CD8-positive, alpha-beta memory T cell (primary cell): Measurements from ENCODE around the gene SLC25A38. TPM values are rescaled to one million over a fixed set of nuclear protein-coding genes. Genes with fewer than 3 reads are reported as not detected.
"Not testable (repeated sequence)": the region's sequence is repeated elsewhere in the genome, so short reads cannot be mapped to it uniquely, and the experiment has no call there.

Experiments used
- CTCF ChIA-PET: fragments of 350-600 bp; sonication (Branson Sonifier 250); formaldehyde crosslinking; loops from one replicate; lab custom pipeline; 2021; ENCODE audit warnings: antibody characterized with exemption; lab: Charles Lee
- POLR2A ChIA-PET: fragments of 350-600 bp; sonication (Branson Sonifier 250); formaldehyde crosslinking; loops from one replicate; lab custom pipeline; 2021; ENCODE audit warnings: antibody characterized with exemption; lab: Charles Lee
- DNase-seq, 5 donors: peaks; one replicate each; pipeline versions ENCODE4 v3.0.0 to v3.0.0-alpha.2; 2020 to 2022; ENCODE audit warnings: mixed read lengths in 1 of 5
- H3K27ac ChIP-seq: one replicate; pipeline ENCODE4 v1.7.0; 2013; ENCODE audit warnings: low read depth, mild to moderate bottlenecking, low read length, moderate library complexity
- H3K27me3 ChIP-seq: 2 replicates; pipeline ENCODE4 v1.7.0; 2013; ENCODE audit warnings: low read length, mild to moderate bottlenecking; ENCODE audit not compliant: insufficient read depth, poor library complexity, severe bottlenecking
- H3K36me3 ChIP-seq: 2 replicates; pipeline ENCODE4 v1.7.0; 2013; ENCODE audit warnings: mild to moderate bottlenecking, low read length, moderate library complexity; ENCODE audit not compliant: insufficient read depth
- H3K4me1 ChIP-seq: 2 replicates; pipeline ENCODE4 v1.7.0; 2013; ENCODE audit warnings: mild to moderate bottlenecking, low read length, moderate library complexity; ENCODE audit not compliant: insufficient read depth
- H3K4me3 ChIP-seq: 2 replicates; pipeline ENCODE4 v1.7.0; 2013; ENCODE audit warnings: mild to moderate bottlenecking, low read length
- H3K9me3 ChIP-seq: 2 replicates; pipeline ENCODE4 v1.7.0; 2013; ENCODE audit warnings: mild to moderate bottlenecking, low read length
- H3K27ac Mint-ChIP-seq, 8 donors: one replicate each; pipeline ENCODE4 v1.8.0; 2020 to 2021; ENCODE audit warnings: mixed read lengths in 8 of 8, mild to moderate bottlenecking in 6 of 8, inconsistent platforms in 3 of 8, moderate library complexity in 3 of 8
- H3K27me3 Mint-ChIP-seq, 2 donors: one replicate each; pipeline ENCODE4 v1.8.0; 2020 to 2021; ENCODE audit warnings: mixed read lengths in 2 of 2, mild to moderate bottlenecking in 1 of 2, moderate library complexity in 1 of 2
- H3K36me3 Mint-ChIP-seq, 3 donors: one replicate each; pipeline ENCODE4 v1.8.0; 2020 to 2021; ENCODE audit warnings: mixed read lengths in 3 of 3, inconsistent platforms in 1 of 3, mild to moderate bottlenecking in 1 of 3
- H3K4me1 Mint-ChIP-seq, 3 donors: one replicate each; pipeline ENCODE4 v1.8.0; 2020 to 2021; ENCODE audit warnings: mixed read lengths in 3 of 3, inconsistent platforms in 1 of 3, mild to moderate bottlenecking in 1 of 3
- H3K4me3 Mint-ChIP-seq, 7 donors: one replicate each; pipeline ENCODE4 v1.8.0; 2020 to 2021; ENCODE audit warnings: mixed read lengths in 7 of 7, mild to moderate bottlenecking in 6 of 7, moderate library complexity in 4 of 7, inconsistent platforms in 2 of 7
- H3K9me3 Mint-ChIP-seq, 5 donors: one replicate each; pipeline ENCODE4 v1.8.0; 2020 to 2022; ENCODE audit warnings: mixed read lengths in 5 of 5, mild to moderate bottlenecking in 3 of 5, moderate library complexity in 2 of 5, inconsistent platforms in 1 of 5
- polyA plus RNA-seq: library from polyadenylated mRNA; unstranded; fragments of 300-500 nt; fragmentation: Illumina TruSeq; gene quantifications from one replicate; pipeline ENCODE4 v1.2.3, GENCODE V29; 2021
- total RNA-seq, 2 experiments: library from RNA; stranded (reverse); gene quantifications; one replicate each; pipeline ENCODE4 v1.2.3, GENCODE V29; 2021

Gene SLC25A38
- total and polyA plus RNA-seq, 3 experiments from 2014 or later: 55.6 to 73.0 (median 71.3) TPM

DNA sequence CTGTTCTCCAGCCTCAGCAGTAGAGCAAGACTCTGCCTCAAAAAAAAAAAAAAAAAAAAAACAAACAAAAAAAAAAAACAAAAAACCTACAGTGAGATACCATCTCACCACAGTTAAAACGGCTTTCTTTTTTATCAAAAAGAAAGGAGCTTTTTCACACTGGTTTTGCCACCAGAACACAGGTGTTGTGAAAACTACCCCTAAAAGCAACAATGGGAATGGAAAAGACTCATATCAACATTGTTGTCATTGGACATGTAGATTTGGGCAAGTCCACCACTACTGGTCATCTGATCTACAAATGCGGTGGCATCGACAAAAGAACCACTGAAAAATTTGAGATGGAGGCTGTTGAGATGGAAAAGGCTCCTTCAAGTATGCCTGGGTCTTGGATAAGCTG, 24.8 kb upstream of the SLC25A38 start:
- Mint-ChIP-seq H3K9me3 (no peaks in the 10 kb centered on the region), H3K4me1 (peaks cover 42 to 50% (median 46%) of the 10 kb centered on the region in 3 donors), H3K4me3 (peak overlapping the region in 1 of 7 donors; percentile 4), H3K27ac (peak overlapping the region in 3 of 8 donors; percentile 18 to 89 (median 61)), H3K27me3 (peaks cover 0 to 10% of the 10 kb centered on the region in 2 donors), H3K36me3 (peaks cover 0 to 3% (median 0%) of the 10 kb centered on the region in 3 donors)
- Histone ChIP-seq H3K27ac (no peak overlapping the region), H3K4me3 (no peak overlapping the region), H3K4me1 (peaks cover 33% of the 10 kb centered on the region), H3K9me3 (no peaks in the 10 kb centered on the region), H3K27me3 (no peaks in the 10 kb centered on the region), H3K36me3 (no peaks in the 10 kb centered on the region)
- CTCF ChIA-PET: interaction anchor here (1.5 kb wide), 1 partner anchor 70 kb away, joined by 4 read pairs; no protein-coding TSS in a partner anchor
- peak in 1 of 5 donors; percentile 20 for DNase-seq
- POLR2A ChIA-PET: no interaction called here

DNA sequence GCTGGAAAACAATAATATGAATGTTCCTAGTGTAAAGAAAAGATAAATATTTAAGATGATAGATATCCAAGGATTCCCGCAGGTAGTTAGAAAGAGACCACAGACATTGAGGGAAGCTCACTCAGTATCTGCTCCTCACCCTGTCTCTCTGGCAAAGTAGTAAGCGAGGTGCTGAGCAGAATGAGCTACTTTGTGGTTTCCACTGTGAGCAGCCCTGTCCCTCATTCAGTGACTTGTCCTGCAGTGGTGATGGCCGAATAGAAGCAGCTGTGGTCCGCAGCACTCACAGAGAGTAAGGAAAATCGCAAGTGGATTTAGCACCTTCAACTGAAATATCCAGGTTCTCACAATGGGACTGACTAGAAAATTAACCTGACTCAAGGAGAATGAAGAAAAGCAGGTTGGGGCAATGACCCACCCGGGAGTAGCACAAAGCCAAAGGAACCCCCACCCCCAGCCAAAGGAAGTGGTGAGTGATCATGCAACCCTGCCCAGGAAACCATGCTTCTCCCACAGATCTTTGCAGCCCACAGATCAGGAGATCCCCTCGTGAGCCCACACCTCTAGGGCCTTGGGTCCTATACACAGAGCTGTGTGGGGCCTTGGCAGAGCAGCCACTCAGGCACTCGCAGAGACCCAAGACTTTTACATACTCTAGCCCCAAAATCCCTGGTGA, 21.8 kb upstream of the SLC25A38 start:
- Histone ChIP-seq H3K4me1 (peaks cover 33% of the 10 kb centered on the region), H3K9me3 (no peaks in the 10 kb centered on the region), H3K36me3 (no peaks in the 10 kb centered on the region), H3K4me3 (no peak overlapping the region), H3K27ac (no peak overlapping the region), H3K27me3 (no peaks in the 10 kb centered on the region)
- DNase-seq: peak; percentile 17 to 57 (median 31)
- H3K4me3 Mint-ChIP-seq: peak overlapping the region; percentile 6 to 75 (median 69)
- peak overlapping the region; percentile 68 to 91 (median 78) for H3K27ac Mint-ChIP-seq
- H3K27me3 Mint-ChIP-seq: no peaks in the 10 kb centered on the region
- H3K9me3 Mint-ChIP-seq: peaks cover 0 to 1% (median 0%) of the 10 kb centered on the region in 5 donors
- POLR2A ChIA-PET: interaction anchor here (0.5 to 1.2 kb wide), 2 partner anchors 17 to 927 kb away, joined by 3 to 6 read pairs; no protein-coding TSS in a partner anchor
- CTCF ChIA-PET: interaction anchor here (1.6 to 1.7 kb wide), 2 partner anchors 17 to 69 kb away, joined by 6 read pairs; no protein-coding TSS in a partner anchor
- H3K36me3 Mint-ChIP-seq: no peaks in the 10 kb centered on the region
- peaks cover 42 to 65% (median 53%) of the 10 kb centered on the region in 3 donors for H3K4me1 Mint-ChIP-seq

DNA sequence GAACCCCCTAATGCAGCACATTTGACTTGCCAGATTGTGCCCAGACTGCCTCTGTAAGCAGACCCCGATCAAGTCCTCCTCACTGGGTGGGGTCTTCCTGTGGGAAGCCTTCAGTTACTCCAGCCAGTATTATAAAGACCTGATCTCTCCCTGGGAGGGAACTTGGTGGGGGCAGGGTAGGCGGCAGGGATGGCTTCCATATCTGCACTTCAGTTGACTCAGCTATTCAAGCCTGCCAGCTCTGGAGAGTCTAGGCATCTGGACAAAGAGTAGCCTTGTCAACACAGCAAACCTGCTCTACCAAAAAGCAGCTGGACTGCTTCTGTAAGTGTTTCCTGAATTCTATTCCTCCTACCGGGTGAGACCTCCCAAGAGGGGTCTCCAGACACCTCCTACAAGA, 21.0 kb upstream of the SLC25A38 start:
- Histone ChIP-seq H3K27ac (no peak overlapping the region), H3K27me3 (no peaks in the 10 kb centered on the region), H3K4me1 (peaks cover 33% of the 10 kb centered on the region), H3K4me3 (no peak overlapping the region), H3K36me3 (no peaks in the 10 kb centered on the region), H3K9me3 (no peaks in the 10 kb centered on the region)
- H3K9me3 Mint-ChIP-seq: peaks cover 0 to 1% (median 0%) of the 10 kb centered on the region in 5 donors
- H3K4me1 Mint-ChIP-seq: peaks cover 41 to 63% (median 52%) of the 10 kb centered on the region in 3 donors
- H3K36me3 Mint-ChIP-seq: no peaks in the 10 kb centered on the region
- ChIA-PET CTCF (interaction anchor here (1.6 kb wide), 1 partner anchor 16 kb away, joined by 6 read pairs; no protein-coding TSS in a partner anchor), POLR2A (interaction anchor here (1.2 kb wide), 1 partner anchor 16 kb away, joined by 3 read pairs; no protein-coding TSS in a partner anchor)
- no peaks in the 10 kb centered on the region for H3K27me3 Mint-ChIP-seq
- peak overlapping the region in 3 of 7 donors; percentile 24 to 55 (median 51) for H3K4me3 Mint-ChIP-seq
- no peak for DNase-seq
- H3K27ac Mint-ChIP-seq: peak overlapping the region in 6 of 8 donors; percentile 31 to 88 (median 72)

DNA sequence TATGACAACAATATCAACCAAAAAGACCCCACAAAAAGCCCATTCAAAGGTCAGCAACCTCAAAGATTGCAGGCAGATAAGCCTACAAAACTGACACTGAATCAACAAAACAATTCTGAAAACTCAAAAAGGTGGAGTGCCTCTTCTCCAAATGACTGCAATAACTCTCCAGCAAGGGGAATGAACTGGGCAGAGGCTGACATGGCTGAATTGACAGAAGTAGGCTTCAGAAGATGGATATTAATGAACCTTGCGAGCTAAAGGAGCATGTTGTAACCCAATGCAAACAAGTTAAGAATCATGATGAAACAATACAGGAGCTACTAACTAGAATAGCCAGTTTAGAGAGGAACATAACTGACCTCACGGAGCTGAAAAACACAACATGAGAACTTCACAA, 20.4 kb upstream of the SLC25A38 start:
- Histone ChIP-seq H3K36me3 (no peaks in the 10 kb centered on the region), H3K9me3 (no peaks in the 10 kb centered on the region), H3K27me3 (no peaks in the 10 kb centered on the region), H3K4me3 (no peak overlapping the region), H3K4me1 (peaks cover 33% of the 10 kb centered on the region), H3K27ac (no peak overlapping the region)
- Mint-ChIP-seq H3K4me3 (no peak overlapping the region), H3K27me3 (no peaks in the 10 kb centered on the region), H3K9me3 (peaks cover 0 to 1% (median 0%) of the 10 kb centered on the region in 5 donors), H3K27ac (peak overlapping the region in 4 of 8 donors; percentile 69 to 88 (median 80)), H3K4me1 (peaks cover 35 to 57% (median 46%) of the 10 kb centered on the region in 3 donors), H3K36me3 (no peaks in the 10 kb centered on the region)
- no peak for DNase-seq
- ChIA-PET CTCF (no interaction called here), POLR2A (no interaction called here)

DNA sequence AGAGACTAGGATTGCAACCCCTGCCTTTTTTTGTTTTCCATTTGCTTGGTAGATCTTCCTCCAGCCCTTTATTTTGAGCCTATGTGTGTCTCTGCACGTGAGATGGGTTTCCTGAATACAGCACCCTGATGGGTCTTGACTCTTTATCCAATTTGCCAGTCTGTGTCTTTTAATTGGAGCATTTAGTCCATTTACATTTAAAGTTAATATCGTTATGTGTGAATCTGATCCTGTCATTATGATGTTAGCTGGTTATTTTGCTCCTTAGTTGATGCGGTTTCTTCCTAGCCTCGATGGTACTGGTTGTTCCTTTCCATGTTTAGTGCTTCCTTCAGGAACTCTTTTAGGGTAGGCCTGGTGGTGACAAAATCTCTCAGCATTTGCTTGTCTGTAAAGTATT, 12.7 kb upstream of the SLC25A38 start:
- Mint-ChIP-seq H3K27me3 (peaks cover 7 to 13% of the 10 kb centered on the region in 2 donors), H3K36me3 (peaks cover 0 to 17% (median 0%) of the 10 kb centered on the region in 3 donors)
- H3K4me3 Mint-ChIP-seq, H3K27me3 ChIP-seq, H3K27ac ChIP-seq, CTCF ChIA-PET, H3K4me3 ChIP-seq, POLR2A ChIA-PET, H3K9me3 Mint-ChIP-seq, H3K27ac Mint-ChIP-seq, DNase-seq, H3K4me1 ChIP-seq, H3K9me3 ChIP-seq, H3K4me1 Mint-ChIP-seq, H3K36me3 ChIP-seq: not testable (repeated sequence)

DNA sequence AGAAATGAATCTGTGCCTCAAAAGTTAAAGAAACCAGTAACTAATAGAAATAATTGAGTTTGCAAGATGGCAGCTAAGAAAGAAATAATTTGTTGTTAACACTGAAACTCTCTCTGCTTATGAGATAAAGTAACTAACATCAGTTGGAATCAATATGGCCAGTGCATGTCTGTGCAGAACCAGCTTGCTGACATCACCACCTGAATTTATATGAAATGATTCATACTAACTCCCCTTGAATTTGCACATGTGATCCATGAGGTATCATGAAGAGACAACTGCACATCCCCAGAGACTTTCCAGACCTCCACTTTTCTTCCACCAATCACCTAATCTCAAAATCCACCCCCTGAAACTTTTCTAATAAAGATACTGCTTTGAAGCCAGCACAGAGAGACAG, 10.3 kb upstream of the SLC25A38 start:
- H3K9me3 ChIP-seq: no peaks in the 10 kb centered on the region
- Mint-ChIP-seq H3K4me3 (no peak overlapping the region), H3K9me3 (peaks cover 0 to 5% (median 2%) of the 10 kb centered on the region in 5 donors), H3K27me3 (peaks cover 7 to 13% of the 10 kb centered on the region in 2 donors), H3K27ac (no peak overlapping the region), H3K4me1 (peaks cover 0 to under 1% (median under 1%) of the 10 kb centered on the region in 3 donors), H3K36me3 (peaks cover 0 to 21% (median 2%) of the 10 kb centered on the region in 3 donors)
- ChIA-PET CTCF (interaction anchor here (1.0 kb wide), 1 partner anchor 84 kb away, joined by 4 read pairs; no protein-coding TSS in a partner anchor), POLR2A (no interaction called here)
- peaks cover under 1% of the 10 kb centered on the region for H3K4me1 ChIP-seq
- no peak overlapping the region for H3K27ac ChIP-seq
- H3K27me3 ChIP-seq: peaks cover 5% of the 10 kb centered on the region
- H3K36me3 ChIP-seq: no peaks in the 10 kb centered on the region
- no peak overlapping the region for H3K4me3 ChIP-seq
- no peak for DNase-seq

DNA sequence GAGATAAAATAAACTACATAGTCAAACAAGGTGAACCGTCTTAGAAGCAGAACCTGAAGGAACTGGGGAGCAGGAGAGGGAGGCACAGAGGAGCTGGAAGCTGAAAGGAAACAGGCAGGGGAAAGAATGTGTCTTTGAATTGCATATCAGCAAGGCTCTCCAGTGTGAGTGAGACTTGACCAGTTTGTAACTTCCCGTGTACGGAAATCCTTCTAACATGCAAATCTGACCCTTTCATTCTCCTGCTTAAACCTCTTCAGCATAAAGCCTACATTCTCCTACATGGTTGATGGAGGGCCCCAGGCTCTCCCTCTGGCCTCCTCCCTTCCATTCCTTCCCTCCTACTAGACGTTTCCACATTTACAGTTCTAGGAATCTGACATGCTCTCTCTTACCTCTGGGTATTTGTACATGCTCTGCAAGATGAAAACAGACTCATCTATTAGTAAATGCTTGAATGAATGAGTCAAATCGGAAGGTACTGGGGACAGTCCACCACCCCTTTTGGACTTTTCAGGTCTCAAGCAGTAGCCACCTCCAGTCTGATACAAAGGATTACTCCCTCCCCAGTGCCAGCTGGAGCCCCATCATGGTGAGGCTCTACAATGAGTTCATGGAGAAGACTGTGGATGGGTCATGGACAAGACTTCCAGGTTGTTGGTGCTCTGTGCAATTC, 6.1 kb upstream of the SLC25A38 start:
- no peak overlapping the region for H3K27ac Mint-ChIP-seq
- H3K4me3 Mint-ChIP-seq: peak overlapping the region in 2 of 7 donors; percentile 42 to 66
- no peak overlapping the region for H3K4me3 ChIP-seq
- peaks cover 7% of the 10 kb centered on the region for H3K4me1 ChIP-seq
- peaks cover 0 to 14% (median 2%) of the 10 kb centered on the region in 3 donors for H3K36me3 Mint-ChIP-seq
- H3K27me3 Mint-ChIP-seq: peaks cover 8 to 10% of the 10 kb centered on the region in 2 donors
- POLR2A ChIA-PET: no interaction called here
- H3K27ac ChIP-seq: no peak overlapping the region
- H3K4me1 Mint-ChIP-seq: peaks cover 5 to 11% (median 8%) of the 10 kb centered on the region in 3 donors
- no peaks in the 10 kb centered on the region for H3K9me3 Mint-ChIP-seq
- CTCF ChIA-PET: interaction anchor here (0.8 to 2.6 kb wide), 8 partner anchors 9 to 288 kb away, joined by 3 to 18 read pairs (median 6); no protein-coding TSS in a partner anchor
- H3K27me3 ChIP-seq: peaks cover 5% of the 10 kb centered on the region
- H3K36me3 ChIP-seq: no peaks in the 10 kb centered on the region
- DNase-seq: no peak
- H3K9me3 ChIP-seq: no peaks in the 10 kb centered on the region
